Vagina (tissue), 2 donors: Measurements from ENCODE around the gene TNS3.
"Not testable (repeated sequence)": the region's sequence is repeated elsewhere in the genome, so short reads cannot be mapped to it uniquely, and the experiment has no call there.

Source experiments
- CTCF ChIP-seq, 3 experiments: fragments of 450-650 bp in 2 of 3; fragments of 200-600 bp in 1 of 3; sonication (generic) in 1 of 3; IDR thresholded peaks; one replicate each; pipeline ENCODE4 v1.5.1; 2017 to 2019; ENCODE audit warnings: antibody characterized with exemption in 3 of 3, mild to moderate bottlenecking in 2 of 3, moderate library complexity in 2 of 3
- POLR2A ChIP-seq, 2 donors: fragments of 450-650 bp; IDR thresholded peaks; one replicate each; pipeline ENCODE4 v1.6.1; 2017; ENCODE audit warnings: antibody characterized with exemption in 2 of 2, mild to moderate bottlenecking in 2 of 2, moderate library complexity in 2 of 2

GRCh38 chr7:47590215-47590614 is 8.3 kb upstream of the TNS3 start:
- not testable (repeated sequence) for TF ChIP-seq POLR2A, CTCF (IDR thresholded peaks at IDR 0.05)
